HepG2 (cell line): ENCODE results near the gene EPB41L2. TPM values are rescaled to one million over a fixed set of nuclear protein-coding genes. Genes with fewer than 3 reads are reported as not detected.

Experiments used
- CBX2 ChIP-seq, 2 experiments: fragments of 200-600 bp in 1 of 2; sonication (generic); formaldehyde crosslinking in 1 of 2; IDR thresholded peaks; 2 replicates each; pipeline versions ENCODE4 v1.7.0 to v1.8.1; 2018 to 2022; ENCODE audit warnings: low read depth in 2 of 2, low read length in 1 of 2, mild to moderate bottlenecking in 1 of 2, missing genetic modification reagents in 1 of 2
- CC2D1A ChIP-seq: sonication (generic); formaldehyde crosslinking; IDR thresholded peaks from 2 replicates; pipeline ENCODE4 v1.8.1; 2023; ENCODE audit warnings: mild to moderate bottlenecking, missing genetic modification reagents
- FOXO1 ChIP-seq: sonication (generic); formaldehyde crosslinking; IDR thresholded peaks from 2 replicates; pipeline ENCODE4 v1.4.0; 2020; ENCODE audit warnings: missing genetic modification reagents
- HMG20B ChIP-seq: conservative IDR thresholded peaks from 2 replicates; pipeline ENCODE4 v1.6.1; 2016; ENCODE audit warnings: missing genetic modification reagents, missing compliant biosample characterization
- SMARCE1 ChIP-seq: fragments of 450-650 bp; IDR thresholded peaks from 2 replicates; pipeline ENCODE4 v1.6.1; 2017; ENCODE audit warnings: borderline replicate concordance
- TIGD3 ChIP-seq: sonication (generic); formaldehyde crosslinking; IDR thresholded peaks from 2 replicates; pipeline ENCODE4 v1.5.1; 2020; ENCODE audit warnings: mild to moderate bottlenecking, missing genetic modification reagents, borderline replicate concordance
- USF2 ChIP-seq, 2 experiments: sonication (generic) in 1 of 2; formaldehyde crosslinking in 1 of 2; IDR thresholded peaks; 2 replicates each; pipeline versions ENCODE4 v1.5.1 to v1.6.1; 2011 to 2020; ENCODE audit warnings: borderline replicate concordance in 1 of 2, low read depth in 1 of 2, low read length in 1 of 2, mild to moderate bottlenecking in 1 of 2, missing genetic modification reagents in 1 of 2, moderate library complexity in 1 of 2
- ZBTB7A ChIP-seq: sonication (generic); formaldehyde crosslinking; IDR thresholded peaks from 2 replicates; pipeline ENCODE4 v1.8.0; 2022; ENCODE audit warnings: mild to moderate bottlenecking, missing genetic modification reagents
- ZMAT5 ChIP-seq: sonication (generic); formaldehyde crosslinking; IDR thresholded peaks from 2 replicates; pipeline ENCODE4 v1.5.0; 2020; ENCODE audit warnings: mild to moderate bottlenecking, low read depth, missing genetic modification reagents, borderline replicate concordance
- ZNF333 ChIP-seq: sonication (generic); formaldehyde crosslinking; IDR thresholded peaks from 2 replicates; pipeline ENCODE4 v1.4.0; 2020; ENCODE audit warnings: mild to moderate bottlenecking, missing genetic modification reagents, borderline replicate concordance
- ZNF446 ChIP-seq: sonication (generic); formaldehyde crosslinking; IDR thresholded peaks from 2 replicates; pipeline ENCODE4 v1.5.0; 2020; ENCODE audit warnings: mild to moderate bottlenecking, missing genetic modification reagents
- ZNF552 ChIP-seq: sonication (generic); formaldehyde crosslinking; IDR thresholded peaks from 2 replicates; pipeline ENCODE4 v1.9.0; 2022; ENCODE audit warnings: missing genetic modification reagents, mild to moderate bottlenecking, borderline replicate concordance
- ZZZ3 ChIP-seq: sonication (generic); formaldehyde crosslinking; IDR thresholded peaks from 2 replicates; pipeline ENCODE4 v1.4.0; 2020; ENCODE audit warnings: missing genetic modification reagents, mild to moderate bottlenecking, borderline replicate concordance
- polyA plus RNA-seq, 8 experiments: library from polyadenylated mRNA; depleted of rRNA in 3 of 8; stranded (reverse) in 7 of 8; unstranded in 1 of 8; fragments of >200 nt; fragmentation: Illumina TruSeq in 4 of 8; extraction: Trizol in 4 of 8; gene quantifications; 2 replicates each; pipeline versions ENCODE4 v1.2.1 to v1.2.3, GENCODE V29; 2011 to 2016; ENCODE audit warnings: low read depth in 4 of 8, missing spikeins in 1 of 8, mixed read lengths in 1 of 8; ENCODE audit not compliant: insufficient read depth in 1 of 8
- total RNA-seq, 5 experiments: library from RNA; depleted of rRNA; stranded (reverse); fragments of >200 nt; fragmentation: Illumina TruSeq; extraction: Trizol; gene quantifications; 2 replicates each; pipeline ENCODE4 v1.2.3, GENCODE V29; 2016; ENCODE audit warnings: low read depth in 1 of 5
- TF ChIP-seq, protein P1 (sequence below): sonication (generic); formaldehyde crosslinking; IDR thresholded peaks from 2 replicates; pipeline ENCODE4 v1.8.0; 2022; ENCODE audit warnings: mild to moderate bottlenecking, missing genetic modification reagents; ENCODE audit not compliant: insufficient replicate concordance
- TF ChIP-seq, protein P2 (sequence below): sonication (generic); formaldehyde crosslinking; conservative IDR thresholded peaks from 2 replicates; pipeline ENCODE4 v1.4.0; 2020; ENCODE audit warnings: missing genetic modification reagents
- TF ChIP-seq, protein P3 (sequence below): sonication (generic); formaldehyde crosslinking; IDR thresholded peaks from 2 replicates; pipeline ENCODE4 v1.8.1; 2023; ENCODE audit warnings: mild to moderate bottlenecking, moderate library complexity, missing genetic modification reagents
- TF ChIP-seq, protein P4 (sequence below): sonication (generic); formaldehyde crosslinking; conservative IDR thresholded peaks from 2 replicates; pipeline ENCODE4 v1.5.0; 2020; ENCODE audit warnings: missing genetic modification reagents
- TF ChIP-seq, protein P5 (sequence below): sonication (generic); formaldehyde crosslinking; IDR thresholded peaks from 2 replicates; pipeline ENCODE4 v1.4.0; 2020; ENCODE audit warnings: missing genetic modification reagents

Gene EPB41L2
- total and polyA plus RNA-seq, 2 of the 13 experiments (the other 11 are each of a cell fraction or from before 2014, with no cell fraction given): 41.7 to 56.4 TPM

DNA sequence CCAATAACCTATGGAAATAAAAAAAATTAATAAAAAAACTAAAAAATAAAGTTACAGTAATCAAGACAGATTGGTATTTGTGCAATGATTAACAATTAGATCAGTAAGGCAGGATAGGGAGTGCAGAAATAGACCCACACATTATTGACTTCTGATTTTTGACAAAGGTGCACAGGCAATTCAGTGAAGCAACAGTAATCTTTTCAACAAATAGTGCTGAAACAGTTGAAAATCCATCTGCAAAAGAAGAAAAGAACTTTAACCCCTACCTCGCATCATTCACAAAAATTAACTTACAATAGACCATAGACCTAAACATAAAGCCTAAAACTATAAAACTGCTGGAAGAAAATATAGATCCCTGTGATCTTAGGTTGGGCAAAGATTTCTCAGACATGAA is 240.3 kb downstream of the EPB41L2 start (continued):
- TF ChIP-seq, protein P1, sequence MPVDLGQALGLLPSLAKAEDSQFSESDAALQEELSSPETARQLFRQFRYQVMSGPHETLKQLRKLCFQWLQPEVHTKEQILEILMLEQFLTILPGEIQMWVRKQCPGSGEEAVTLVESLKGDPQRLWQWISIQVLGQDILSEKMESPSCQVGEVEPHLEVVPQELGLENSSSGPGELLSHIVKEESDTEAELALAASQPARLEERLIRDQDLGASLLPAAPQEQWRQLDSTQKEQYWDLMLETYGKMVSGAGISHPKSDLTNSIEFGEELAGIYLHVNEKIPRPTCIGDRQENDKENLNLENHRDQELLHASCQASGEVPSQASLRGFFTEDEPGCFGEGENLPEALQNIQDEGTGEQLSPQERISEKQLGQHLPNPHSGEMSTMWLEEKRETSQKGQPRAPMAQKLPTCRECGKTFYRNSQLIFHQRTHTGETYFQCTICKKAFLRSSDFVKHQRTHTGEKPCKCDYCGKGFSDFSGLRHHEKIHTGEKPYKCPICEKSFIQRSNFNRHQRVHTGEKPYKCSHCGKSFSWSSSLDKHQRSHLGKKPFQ (CRISPR knock-in tag): no peak
- no peak for TF ChIP-seq ZMAT5 (CRISPR knock-in tag)
- no peak for TF ChIP-seq FOXO1
- TF ChIP-seq ZBTB7A: no peak
- TF ChIP-seq ZNF446 (CRISPR knock-in tag): no peak
- TF ChIP-seq CBX2 (IDR thresholded peaks at IDR 0.05; ENCODE audit: low read depth, low read length): no peak
- no peak for TF ChIP-seq CBX2 (CRISPR knock-in tag; IDR thresholded peaks at IDR 0.05; ENCODE audit: low read depth)
- no peak for TF ChIP-seq TIGD3 (CRISPR knock-in tag)
- TF ChIP-seq, protein P2, sequence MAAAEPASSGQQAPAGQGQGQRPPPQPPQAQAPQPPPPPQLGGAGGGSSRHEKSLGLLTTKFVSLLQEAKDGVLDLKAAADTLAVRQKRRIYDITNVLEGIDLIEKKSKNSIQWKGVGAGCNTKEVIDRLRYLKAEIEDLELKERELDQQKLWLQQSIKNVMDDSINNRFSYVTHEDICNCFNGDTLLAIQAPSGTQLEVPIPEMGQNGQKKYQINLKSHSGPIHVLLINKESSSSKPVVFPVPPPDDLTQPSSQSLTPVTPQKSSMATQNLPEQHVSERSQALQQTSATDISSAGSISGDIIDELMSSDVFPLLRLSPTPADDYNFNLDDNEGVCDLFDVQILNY (CRISPR knock-in tag): no peak
- 0 out of 2 replicates have a peak, but pooled peaks have one; percentile 27 for TF ChIP-seq HMG20B
- TF ChIP-seq, protein P3, sequence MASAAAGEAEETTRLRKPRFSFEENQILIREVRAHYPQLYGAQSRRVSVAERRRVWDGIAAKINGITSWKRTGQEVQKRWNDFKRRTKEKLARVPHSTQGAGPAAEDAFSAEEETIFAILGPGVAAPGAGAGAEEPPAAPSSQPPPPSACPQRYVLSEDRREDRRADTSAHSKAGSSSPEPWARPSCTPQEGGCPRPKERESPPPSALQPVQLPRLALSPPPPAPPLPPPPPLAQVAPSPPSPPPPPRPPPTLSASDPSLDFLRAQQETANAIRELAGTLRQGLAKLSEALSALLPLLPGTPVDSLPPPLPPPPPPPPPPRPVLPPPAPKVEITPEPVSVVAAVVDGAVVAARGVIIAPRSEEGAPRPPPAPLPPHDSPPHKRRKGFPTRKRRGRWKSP (CRISPR knock-in tag): no peak
- TF ChIP-seq, protein P4, sequence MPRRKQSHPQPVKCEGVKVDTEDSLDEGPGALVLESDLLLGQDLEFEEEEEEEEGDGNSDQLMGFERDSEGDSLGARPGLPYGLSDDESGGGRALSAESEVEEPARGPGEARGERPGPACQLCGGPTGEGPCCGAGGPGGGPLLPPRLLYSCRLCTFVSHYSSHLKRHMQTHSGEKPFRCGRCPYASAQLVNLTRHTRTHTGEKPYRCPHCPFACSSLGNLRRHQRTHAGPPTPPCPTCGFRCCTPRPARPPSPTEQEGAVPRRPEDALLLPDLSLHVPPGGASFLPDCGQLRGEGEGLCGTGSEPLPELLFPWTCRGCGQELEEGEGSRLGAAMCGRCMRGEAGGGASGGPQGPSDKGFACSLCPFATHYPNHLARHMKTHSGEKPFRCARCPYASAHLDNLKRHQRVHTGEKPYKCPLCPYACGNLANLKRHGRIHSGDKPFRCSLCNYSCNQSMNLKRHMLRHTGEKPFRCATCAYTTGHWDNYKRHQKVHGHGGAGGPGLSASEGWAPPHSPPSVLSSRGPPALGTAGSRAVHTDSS (CRISPR knock-in tag): no peak
- TF ChIP-seq, protein P5, sequence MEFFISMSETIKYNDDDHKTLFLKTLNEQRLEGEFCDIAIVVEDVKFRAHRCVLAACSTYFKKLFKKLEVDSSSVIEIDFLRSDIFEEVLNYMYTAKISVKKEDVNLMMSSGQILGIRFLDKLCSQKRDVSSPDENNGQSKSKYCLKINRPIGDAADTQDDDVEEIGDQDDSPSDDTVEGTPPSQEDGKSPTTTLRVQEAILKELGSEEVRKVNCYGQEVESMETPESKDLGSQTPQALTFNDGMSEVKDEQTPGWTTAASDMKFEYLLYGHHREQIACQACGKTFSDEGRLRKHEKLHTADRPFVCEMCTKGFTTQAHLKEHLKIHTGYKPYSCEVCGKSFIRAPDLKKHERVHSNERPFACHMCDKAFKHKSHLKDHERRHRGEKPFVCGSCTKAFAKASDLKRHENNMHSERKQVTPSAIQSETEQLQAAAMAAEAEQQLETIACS: no peak
- TF ChIP-seq USF2 (IDR thresholded peaks at IDR 0.05; ENCODE audit: low read depth, low read length): no peak
- no peak for TF ChIP-seq USF2 (CRISPR knock-in tag; IDR thresholded peaks at IDR 0.05; ENCODE audit: borderline replicate concordance)
- no peak for TF ChIP-seq CC2D1A (CRISPR knock-in tag)
- TF ChIP-seq SMARCE1: no peak
- no peak for TF ChIP-seq ZZZ3
- no peak for TF ChIP-seq ZNF552
- TF ChIP-seq ZNF333 (CRISPR knock-in tag): no peak
